Ectodermal cell (in vitro differentiated cells): ENCODE measurements around the gene ZNF583.

Experiments used
- H3K27ac ChIP-seq: 2 replicates; pipeline ENCODE4 v1.7.0; 2013; ENCODE audit warnings: mild to moderate bottlenecking, low read depth, low read length; ENCODE audit not compliant: insufficient read depth, poor library complexity, severe bottlenecking
- H3K27me3 ChIP-seq: 2 replicates; pipeline ENCODE4 v1.7.0; 2013; ENCODE audit warnings: mild to moderate bottlenecking, low read length; ENCODE audit not compliant: insufficient read depth, control insufficient read depth, poor library complexity, severe bottlenecking
- H3K36me3 ChIP-seq: one replicate; pipeline ENCODE4 v1.7.0; 2013; ENCODE audit warnings: low read length; ENCODE audit not compliant: control insufficient read depth, insufficient read depth
- H3K4me1 ChIP-seq: one replicate; pipeline ENCODE4 v1.7.0; 2013; ENCODE audit warnings: low read length; ENCODE audit not compliant: control insufficient read depth, insufficient read depth
- H3K4me3 ChIP-seq: 2 replicates; pipeline ENCODE4 v1.7.0; 2013; ENCODE audit warnings: low read depth, low read length, control low read depth; ENCODE audit not compliant: insufficient read depth
- H3K9me3 ChIP-seq: 2 replicates; pipeline ENCODE4 v1.7.0; 2013; ENCODE audit warnings: mild to moderate bottlenecking, low read length, moderate library complexity; ENCODE audit not compliant: control insufficient read depth
- WGBS, 2 experiments: methylation state at CpG; one replicate each; pipeline ENCODE4 v1.1.7; 2013; ENCODE audit warnings: missing lambda C conversion rate in 2 of 2; 5-methylcytosine and 5-hydroxymethylcytosine counted together

Gene ZNF583

GRCh38 chr19:56441206-56441792 lies 37.2 kb downstream of the ZNF583 start:
- H3K4me1 ChIP-seq: no peaks in the 10 kb centered on the region
- no peaks in the 10 kb centered on the region for H3K36me3 ChIP-seq
- H3K4me3 ChIP-seq: no peak overlapping the region
- H3K9me3 ChIP-seq: peaks cover 20% of the 10 kb centered on the region
- H3K27ac ChIP-seq: no peak overlapping the region
- 88% methylated on average over 6 to 8 of the region's 8 CpGs for WGBS, 2 experiments
- H3K27me3 ChIP-seq: no peaks in the 10 kb centered on the region

GRCh38 chr19:56474308-56474707 lies 70.2 kb downstream of the ZNF583 start:
- no peaks in the 10 kb centered on the region for H3K4me1 ChIP-seq
- H3K27me3 ChIP-seq: no peaks in the 10 kb centered on the region
- no peak overlapping the region for H3K27ac ChIP-seq
- H3K9me3 ChIP-seq: peaks cover 9% of the 10 kb centered on the region
- WGBS, 2 experiments: 82 to 89% methylated on average over 3 of the region's 3 CpGs
- H3K36me3 ChIP-seq: no peaks in the 10 kb centered on the region
- H3K4me3 ChIP-seq: no peak overlapping the region

GRCh38 chr19:56476093-56476492 lies 72.0 kb downstream of the ZNF583 start:
- Histone ChIP-seq H3K4me3 (peak overlapping the region; percentile 58), H3K27ac (no peak overlapping the region), H3K36me3 (no peaks in the 10 kb centered on the region), H3K9me3 (peaks cover 8% of the 10 kb centered on the region), H3K27me3 (no peaks in the 10 kb centered on the region), H3K4me1 (no peaks in the 10 kb centered on the region)
- WGBS, 2 experiments: 87% methylated on average over 10 of the region's 10 CpGs
